GM18873 (cell line): ENCODE measurements around the gene MED22.

ENCODE experiments used
- ATAC-seq: cut with Tn5 transposase; IDR thresholded peaks from one replicate; pipeline ENCODE4 v1.9.1; 2021; ENCODE audit warnings: mild to moderate bottlenecking, moderate library complexity, moderate number of reproducible peaks; ENCODE audit not compliant: unreplicated experiment, low FRiP score

The MED22 gene

GRCh38 chr9:133356391-133357091, 8.6 kb upstream of the MED22 start, which contains the start of the genes SURF1 and SURF2:
SURF1 (minus strand) TSS chr9:133356487; CDS start chr9:133356453, 34 bp downstream.
SURF2 (plus strand) TSS chr9:133356550; CDS start chr9:133356593, 43 bp downstream.
- no peak for ATAC-seq

GRCh38 chr9:133355881-133356357, 8.0 kb upstream of the MED22 start:
- ATAC-seq: no peak

- no peak for ATAC-seq
Measured at GRCh38 chr9:133354766-133355165, 6.8 kb upstream of the MED22 start.

GRCh38 chr9:133353548-133353947, 5.6 kb upstream of the MED22 start:
- ATAC-seq: no peak

- no peak for ATAC-seq
Measured at GRCh38 chr9:133352635-133353340, 4.9 kb upstream of the MED22 start.

GRCh38 chr9:133351908-133352634, 4.1 kb upstream of the MED22 start:
- no peak for ATAC-seq

- no peak for ATAC-seq
Measured at GRCh38 chr9:133351526-133351907, 3.6 kb upstream of the MED22 start.

GRCh38 chr9:133349965-133350616, 2.2 kb upstream of the MED22 start:
- no peak for ATAC-seq

- ATAC-seq: no peak
Measured at GRCh38 chr9:133348718-133349573, 1.0 kb upstream of the MED22 start.

GRCh38 chr9:133347515-133347984, 381 bp downstream of the MED22 start:
- peak; percentile 16 for ATAC-seq

- no peak for ATAC-seq
Measured at GRCh38 chr9:133346021-133346785, 1.7 kb downstream of the MED22 start.

GRCh38 chr9:133345596-133345995, 2.3 kb downstream of the MED22 start:
- ATAC-seq: no peak

- ATAC-seq: no peak
Measured at GRCh38 chr9:133344979-133345378, 3.0 kb downstream of the MED22 start.

GRCh38 chr9:133344071-133344470, 3.9 kb downstream of the MED22 start:
- ATAC-seq: no peak

- no peak for ATAC-seq
Measured at GRCh38 chr9:133342570-133342969, 5.4 kb downstream of the MED22 start.

GRCh38 chr9:133342069-133342406, 5.9 kb downstream of the MED22 start:
- ATAC-seq: no peak

- ATAC-seq: no peak
Measured at GRCh38 chr9:133341369-133342068, 6.4 kb downstream of the MED22 start.

GRCh38 chr9:133340916-133341315, 7.0 kb downstream of the MED22 start:
- ATAC-seq: no peak
